Stomach (tissue), 4 donors: Measurements from ENCODE around the gene CCDC85A.

ENCODE experiments used
- EP300 ChIP-seq: sonication (generic); formaldehyde crosslinking; IDR thresholded peaks from one replicate; pipeline ENCODE4 v1.6.1; 2017; ENCODE audit warnings: antibody characterized with exemption
- POLR2A ChIP-seq, 4 donors: fragments of 450-650 bp; IDR thresholded peaks; one replicate each; pipeline ENCODE4 v1.6.1; 2016; ENCODE audit warnings: antibody characterized with exemption in 4 of 4, control low read depth in 2 of 4, mild to moderate bottlenecking in 1 of 4, moderate library complexity in 1 of 4
- POLR2AphosphoS5 ChIP-seq, 3 donors: sonication (generic); formaldehyde crosslinking; IDR thresholded peaks; one replicate each; pipeline ENCODE4 v1.6.1; 2016; ENCODE audit warnings: antibody characterized with exemption in 3 of 3
- TF ChIP-seq, protein P1 (sequence below), 7 experiments: fragments of 450-650 bp in 4 of 7; fragments of 200-600 bp in 3 of 7; sonication (generic) in 3 of 7; IDR thresholded peaks; one replicate each; pipeline ENCODE4 v1.5.1; 2016 to 2019; ENCODE audit warnings: antibody characterized with exemption in 7 of 7, control low read depth in 2 of 7, mild to moderate bottlenecking in 1 of 7

DNA sequence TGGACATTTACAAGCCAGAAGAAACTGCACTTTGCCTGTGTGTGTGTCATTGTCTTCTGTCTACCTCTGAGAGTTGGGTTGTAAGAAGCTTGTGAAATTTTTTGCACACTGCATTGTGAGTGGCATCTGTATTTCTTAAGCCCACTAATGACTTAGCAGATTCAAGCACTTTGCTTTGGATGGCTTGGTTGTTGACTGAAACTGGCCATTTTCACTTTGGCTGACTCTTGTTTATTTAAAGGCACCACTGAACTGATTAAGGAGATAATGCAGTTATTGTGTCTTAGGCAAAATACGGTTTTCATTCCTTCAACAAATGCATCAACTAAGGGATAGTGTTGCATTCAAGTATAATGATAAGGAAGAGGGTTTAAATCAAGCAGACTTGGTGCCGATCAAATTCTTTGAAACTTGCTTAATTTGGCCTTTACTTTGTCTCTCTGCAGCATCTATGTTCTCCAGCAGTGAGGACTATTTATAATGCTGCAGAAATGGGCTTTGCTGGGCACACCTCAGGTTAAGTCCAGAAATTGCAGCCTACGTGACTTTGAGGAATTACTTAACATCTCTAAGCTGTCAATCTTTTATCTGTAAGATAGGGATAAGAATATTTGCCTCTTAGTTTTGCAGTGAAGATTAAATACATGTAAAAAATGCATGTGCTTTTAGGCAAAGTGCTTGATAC, 142.0 kb downstream of the CCDC85A start:
- TF ChIP-seq, protein P1, sequence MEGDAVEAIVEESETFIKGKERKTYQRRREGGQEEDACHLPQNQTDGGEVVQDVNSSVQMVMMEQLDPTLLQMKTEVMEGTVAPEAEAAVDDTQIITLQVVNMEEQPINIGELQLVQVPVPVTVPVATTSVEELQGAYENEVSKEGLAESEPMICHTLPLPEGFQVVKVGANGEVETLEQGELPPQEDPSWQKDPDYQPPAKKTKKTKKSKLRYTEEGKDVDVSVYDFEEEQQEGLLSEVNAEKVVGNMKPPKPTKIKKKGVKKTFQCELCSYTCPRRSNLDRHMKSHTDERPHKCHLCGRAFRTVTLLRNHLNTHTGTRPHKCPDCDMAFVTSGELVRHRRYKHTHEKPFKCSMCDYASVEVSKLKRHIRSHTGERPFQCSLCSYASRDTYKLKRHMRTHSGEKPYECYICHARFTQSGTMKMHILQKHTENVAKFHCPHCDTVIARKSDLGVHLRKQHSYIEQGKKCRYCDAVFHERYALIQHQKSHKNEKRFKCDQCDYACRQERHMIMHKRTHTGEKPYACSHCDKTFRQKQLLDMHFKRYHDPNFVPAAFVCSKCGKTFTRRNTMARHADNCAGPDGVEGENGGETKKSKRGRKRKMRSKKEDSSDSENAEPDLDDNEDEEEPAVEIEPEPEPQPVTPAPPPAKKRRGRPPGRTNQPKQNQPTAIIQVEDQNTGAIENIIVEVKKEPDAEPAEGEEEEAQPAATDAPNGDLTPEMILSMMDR (IDR thresholded peaks at IDR 0.05), result no peak
- TF ChIP-seq POLR2AphosphoS5 (IDR thresholded peaks at IDR 0.05) (no peak), EP300 (no peak), POLR2A (IDR thresholded peaks at IDR 0.05) (no peak)
